NCI-H345 treated with DMSO at 0.1 percent for 48 hours (cell line): ENCODE measurements around the gene RASGRP1.

Source experiments
- DNase-seq: peaks from one replicate; lab custom pipeline; 2025; ENCODE audit not compliant: unreplicated experiment; lab: John Stamatoyannopoulos, UW

RASGRP1 gene

GRCh38 chr15:38463893-38464292 lies 100.7 kb downstream of the RASGRP1 start:
- no peak for DNase-seq

- no peak for DNase-seq
Observed at GRCh38 chr15:38461066-38461833, 103.4 kb downstream of the RASGRP1 start.

GRCh38 chr15:38460543-38460942 lies 104.1 kb downstream of the RASGRP1 start:
- DNase-seq: no peak

- DNase-seq: no peak
Observed at GRCh38 chr15:38459480-38459879, 105.1 kb downstream of the RASGRP1 start.

- DNase-seq: no peak
Observed at GRCh38 chr15:38458646-38459045, 106.0 kb downstream of the RASGRP1 start.

- DNase-seq: no peak
Observed at GRCh38 chr15:38455092-38455491, 109.5 kb downstream of the RASGRP1 start.

GRCh38 chr15:38454696-38455090 lies 109.9 kb downstream of the RASGRP1 start:
- no peak for DNase-seq

- peak; percentile 58 for DNase-seq
Observed at GRCh38 chr15:38453971-38454695, 110.5 kb downstream of the RASGRP1 start, which contains the start of gene FAM98B. Gene FAM98B (plus strand): TSS chr15:38454127. CDS start chr15:38454162, 35 bp downstream.

GRCh38 chr15:38441130-38441519 lies 123.5 kb downstream of the RASGRP1 start:
- DNase-seq: no peak

GRCh38 chr15:38440353-38441129 lies 124.1 kb downstream of the RASGRP1 start:
- peak; percentile 51 for DNase-seq
